Breast epithelium (tissue), 3 donors: Measurements from ENCODE around the gene GIMAP5.

Experiments used
- POLR2AphosphoS5 ChIP-seq, 3 donors: sonication (generic); formaldehyde crosslinking; IDR thresholded peaks; one replicate each; pipeline ENCODE4 v1.6.1; 2017; ENCODE audit warnings: antibody characterized with exemption in 3 of 3
- TF ChIP-seq, protein P1 (sequence below), 3 donors: fragments of 450-650 bp; IDR thresholded peaks; one replicate each; pipeline ENCODE4 v1.5.1; 2016 to 2017; ENCODE audit warnings: antibody characterized with exemption in 3 of 3, mild to moderate bottlenecking in 3 of 3, moderate library complexity in 3 of 3

GRCh38 chr7:150719960-150720891 lies 17.0 kb upstream of the GIMAP5 start:
- TF ChIP-seq, protein P1, sequence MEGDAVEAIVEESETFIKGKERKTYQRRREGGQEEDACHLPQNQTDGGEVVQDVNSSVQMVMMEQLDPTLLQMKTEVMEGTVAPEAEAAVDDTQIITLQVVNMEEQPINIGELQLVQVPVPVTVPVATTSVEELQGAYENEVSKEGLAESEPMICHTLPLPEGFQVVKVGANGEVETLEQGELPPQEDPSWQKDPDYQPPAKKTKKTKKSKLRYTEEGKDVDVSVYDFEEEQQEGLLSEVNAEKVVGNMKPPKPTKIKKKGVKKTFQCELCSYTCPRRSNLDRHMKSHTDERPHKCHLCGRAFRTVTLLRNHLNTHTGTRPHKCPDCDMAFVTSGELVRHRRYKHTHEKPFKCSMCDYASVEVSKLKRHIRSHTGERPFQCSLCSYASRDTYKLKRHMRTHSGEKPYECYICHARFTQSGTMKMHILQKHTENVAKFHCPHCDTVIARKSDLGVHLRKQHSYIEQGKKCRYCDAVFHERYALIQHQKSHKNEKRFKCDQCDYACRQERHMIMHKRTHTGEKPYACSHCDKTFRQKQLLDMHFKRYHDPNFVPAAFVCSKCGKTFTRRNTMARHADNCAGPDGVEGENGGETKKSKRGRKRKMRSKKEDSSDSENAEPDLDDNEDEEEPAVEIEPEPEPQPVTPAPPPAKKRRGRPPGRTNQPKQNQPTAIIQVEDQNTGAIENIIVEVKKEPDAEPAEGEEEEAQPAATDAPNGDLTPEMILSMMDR (IDR thresholded peaks at IDR 0.05): no peak
- TF ChIP-seq POLR2AphosphoS5 (IDR thresholded peaks at IDR 0.05): no peak
